ENCODE results near the gene PARD3.
A peak's percentile ranks its signal among the peaks of the same experiment; 100 is the strongest.
"Not testable (repeated sequence)": the region's sequence is repeated elsewhere in the genome, so short reads cannot be mapped to it uniquely, and the experiment has no call there.

The PARD3 gene

GRCh38 chr10:34403512-34403911, 411.6 kb downstream of the PARD3 start:
- in situ Hi-C loops (cut with HindIII; ENCODE audit: low sequenced_read_pairs): no loop called here
- no peak overlapping the region for H3K4me3 ChIP-seq (ENCODE audit: low read depth, low read length)
- no peak for TF ChIP-seq CTCF (IDR thresholded peaks at IDR 0.05; ENCODE audit: low read depth, low read length, missing control alignments)
- DNase-seq (ENCODE audit: low read depth): peak; percentile 24

- in situ Hi-C loops (cut with HindIII; ENCODE audit: low sequenced_read_pairs): no loop called here
- no peak for DNase-seq (ENCODE audit: low read depth)
- no peak for TF ChIP-seq CTCF (IDR thresholded peaks at IDR 0.05; ENCODE audit: low read depth, low read length, missing control alignments)
- no peak overlapping the region for H3K4me3 ChIP-seq (ENCODE audit: low read depth, low read length)
Observed at GRCh38 chr10:34400075-34400474, 415.0 kb downstream of the PARD3 start.

- in situ Hi-C loops (cut with HindIII; ENCODE audit: low sequenced_read_pairs): loop anchor here (5.0 kb wide), 1 partner anchor 33 kb away; no protein-coding TSS in a partner anchor
- H3K4me3 ChIP-seq (ENCODE audit: low read depth, low read length): no peak overlapping the region
- TF ChIP-seq CTCF (IDR thresholded peaks at IDR 0.05; ENCODE audit: low read depth, low read length, missing control alignments): no peak
- no peak for DNase-seq (ENCODE audit: low read depth)
Observed at GRCh38 chr10:34399013-34399412, 416.1 kb downstream of the PARD3 start.

- in situ Hi-C loops (cut with HindIII; ENCODE audit: low sequenced_read_pairs): loop anchor here (5.0 kb wide), 1 partner anchor 35 kb away; no protein-coding TSS in a partner anchor
- H3K4me3 ChIP-seq (ENCODE audit: low read depth, low read length): no peak overlapping the region
- peak; percentile 40 for DNase-seq (ENCODE audit: low read depth)
- TF ChIP-seq CTCF (IDR thresholded peaks at IDR 0.05; ENCODE audit: low read depth, low read length, missing control alignments): no peak
Observed at GRCh38 chr10:34397324-34397723, 417.8 kb downstream of the PARD3 start.

- no peak for TF ChIP-seq CTCF (IDR thresholded peaks at IDR 0.05; ENCODE audit: low read depth, low read length, missing control alignments)
- in situ Hi-C loops (cut with HindIII; ENCODE audit: low sequenced_read_pairs): loop anchor here (5.0 kb wide), 1 partner anchor 36 kb away; no protein-coding TSS in a partner anchor
- H3K4me3 ChIP-seq (ENCODE audit: low read depth, low read length): no peak overlapping the region
- DNase-seq (ENCODE audit: low read depth): no peak
Observed at GRCh38 chr10:34396663-34397062, 418.4 kb downstream of the PARD3 start.

GRCh38 chr10:34392641-34393170, 422.4 kb downstream of the PARD3 start:
- in situ Hi-C loops (cut with HindIII; ENCODE audit: low sequenced_read_pairs): no loop called here
- no peak overlapping the region for H3K4me3 ChIP-seq (ENCODE audit: low read depth, low read length)
- no peak for DNase-seq (ENCODE audit: low read depth)
- no peak for TF ChIP-seq CTCF (IDR thresholded peaks at IDR 0.05; ENCODE audit: low read depth, low read length, missing control alignments)

- in situ Hi-C loops (cut with HindIII; ENCODE audit: low sequenced_read_pairs); DNase-seq (ENCODE audit: low read depth); H3K4me3 ChIP-seq (ENCODE audit: low read depth, low read length): not testable (repeated sequence)
Observed at GRCh38 chr10:34391168-34391567, 423.9 kb downstream of the PARD3 start.
